Hematopoietic multipotent progenitor cell treated with erythropoietin and hydrocortisone succinate and interleukin-3 and kit ligand, for 8 days (in vitro differentiated cells): ENCODE measurements around the gene ATF3.
A peak's percentile ranks its signal among the peaks of the same experiment; 100 is the strongest.

Source experiments
- DNase-seq: peaks from one replicate; pipeline ENCODE4 v3.0.0-alpha.2; 2015

ATF3 gene

DNA sequence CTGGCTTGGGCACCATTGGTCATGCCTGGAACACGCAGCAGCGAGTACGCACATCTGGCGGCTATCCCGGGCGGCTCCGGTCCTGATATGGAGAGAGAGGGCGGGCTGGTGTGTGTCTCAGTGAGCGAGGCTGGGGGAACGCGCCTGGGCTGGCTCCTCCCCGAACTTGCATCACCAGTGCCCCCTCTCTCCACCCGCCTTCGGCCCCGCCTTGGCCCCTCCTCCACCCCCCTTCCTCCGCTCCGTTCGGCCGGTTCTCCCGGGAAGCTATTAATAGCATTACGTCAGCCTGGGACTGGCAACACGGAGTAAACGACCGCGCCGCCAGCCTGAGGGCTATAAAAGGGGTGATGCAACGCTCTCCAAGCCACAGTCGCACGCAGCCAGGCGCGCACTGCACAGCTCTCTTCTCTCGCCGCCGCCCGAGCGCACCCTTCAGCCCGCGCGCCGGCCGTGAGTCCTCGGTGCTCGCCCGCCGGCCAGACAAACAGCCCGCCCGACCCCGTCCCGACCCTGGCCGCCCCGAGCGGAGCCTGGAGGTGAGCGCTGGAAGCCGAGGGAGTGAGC, at the start of gene ATF3:
Gene ATF3, plus strand, starts transcription at position 370 of the 567 bp plus-strand sequence. CDS start 6,261 bp downstream, outside the sequence.
- DNase-seq = peak; percentile 95

DNA sequence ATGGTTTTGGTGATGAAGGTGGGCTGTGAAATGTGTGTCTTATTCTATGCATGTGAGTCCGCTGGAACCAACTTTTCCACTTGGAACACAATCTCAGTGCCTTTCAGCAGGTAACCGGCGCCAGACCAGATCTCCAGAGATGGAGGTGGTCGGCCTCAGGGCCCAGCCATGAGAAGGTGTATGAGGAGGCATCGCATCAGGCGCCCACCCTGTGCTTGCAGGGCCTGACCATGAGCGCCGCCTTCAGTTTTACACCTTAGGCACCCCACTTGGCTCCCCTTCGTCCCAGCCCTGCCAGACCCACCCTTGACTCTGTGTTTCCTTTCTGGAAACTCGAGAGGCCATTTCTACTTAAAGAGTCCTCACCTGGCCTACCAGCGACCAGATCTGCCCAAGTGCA, 48.6 kb upstream of the ATF3 start:
- no peak for DNase-seq

GRCh38 chr1:212560933-212561460, 47.6 kb upstream of the ATF3 start:
- DNase-seq = no peak

DNA sequence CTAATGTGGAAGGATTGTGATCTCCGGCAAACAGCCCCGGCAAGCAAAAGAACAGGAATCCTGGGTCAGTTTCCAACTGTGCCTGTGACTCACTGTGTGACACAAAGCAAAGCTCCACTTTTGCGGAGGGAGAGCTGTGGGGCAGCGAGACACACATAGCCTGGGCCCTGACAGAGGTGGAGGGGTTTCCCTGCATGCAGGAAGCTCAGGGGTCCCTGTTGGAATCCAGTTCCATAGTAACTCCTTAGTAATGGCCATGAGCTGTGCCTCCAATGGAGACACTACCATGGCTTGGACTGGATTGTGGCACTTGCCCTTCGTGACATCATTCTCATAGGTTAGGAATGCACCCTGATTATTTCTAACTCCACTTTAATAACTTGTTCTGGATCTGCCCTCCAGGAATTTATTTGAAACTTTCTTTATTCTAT, 47.0 kb upstream of the ATF3 start:
- DNase-seq = no peak

DNA sequence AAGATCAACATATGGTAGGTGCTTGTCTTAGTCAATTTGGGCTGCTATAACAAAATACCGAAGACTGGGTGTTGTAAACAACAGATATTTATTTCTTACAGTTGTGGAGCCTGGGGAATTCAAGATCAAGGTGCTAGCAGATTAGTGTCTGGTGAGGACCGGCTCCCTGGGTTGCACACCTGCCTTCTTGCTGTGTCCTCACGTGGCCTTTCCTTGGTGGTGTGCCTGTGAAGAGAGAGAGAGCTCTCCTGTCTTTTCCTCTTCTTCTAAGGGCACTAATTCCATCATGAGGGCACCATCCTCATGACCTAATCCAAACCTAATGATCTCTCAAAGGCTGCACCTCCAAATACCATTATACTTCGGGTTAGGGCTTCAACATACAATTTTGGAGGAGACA, 45.8 kb upstream of the ATF3 start:
- DNase-seq = no peak

DNA sequence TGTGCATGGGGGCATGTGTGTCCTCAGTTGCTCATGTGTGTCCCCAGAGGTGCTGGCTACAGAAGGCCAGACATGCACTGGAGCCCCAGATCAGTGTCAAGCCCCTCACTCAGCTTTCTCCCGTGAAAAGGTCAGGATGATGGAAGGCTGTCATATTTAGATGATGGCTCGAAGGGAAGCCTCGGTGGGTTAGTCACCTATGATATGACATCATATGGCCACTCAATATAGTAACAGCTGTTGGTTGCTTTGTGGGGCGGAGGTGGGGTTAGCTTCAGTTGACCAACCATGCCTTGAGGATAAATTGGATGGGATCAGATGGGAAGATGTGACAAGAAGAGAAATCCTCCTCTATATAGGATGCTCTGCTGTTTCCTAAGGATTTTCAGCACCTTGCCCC, 43.5 kb upstream of the ATF3 start:
- DNase-seq = no peak

DNA sequence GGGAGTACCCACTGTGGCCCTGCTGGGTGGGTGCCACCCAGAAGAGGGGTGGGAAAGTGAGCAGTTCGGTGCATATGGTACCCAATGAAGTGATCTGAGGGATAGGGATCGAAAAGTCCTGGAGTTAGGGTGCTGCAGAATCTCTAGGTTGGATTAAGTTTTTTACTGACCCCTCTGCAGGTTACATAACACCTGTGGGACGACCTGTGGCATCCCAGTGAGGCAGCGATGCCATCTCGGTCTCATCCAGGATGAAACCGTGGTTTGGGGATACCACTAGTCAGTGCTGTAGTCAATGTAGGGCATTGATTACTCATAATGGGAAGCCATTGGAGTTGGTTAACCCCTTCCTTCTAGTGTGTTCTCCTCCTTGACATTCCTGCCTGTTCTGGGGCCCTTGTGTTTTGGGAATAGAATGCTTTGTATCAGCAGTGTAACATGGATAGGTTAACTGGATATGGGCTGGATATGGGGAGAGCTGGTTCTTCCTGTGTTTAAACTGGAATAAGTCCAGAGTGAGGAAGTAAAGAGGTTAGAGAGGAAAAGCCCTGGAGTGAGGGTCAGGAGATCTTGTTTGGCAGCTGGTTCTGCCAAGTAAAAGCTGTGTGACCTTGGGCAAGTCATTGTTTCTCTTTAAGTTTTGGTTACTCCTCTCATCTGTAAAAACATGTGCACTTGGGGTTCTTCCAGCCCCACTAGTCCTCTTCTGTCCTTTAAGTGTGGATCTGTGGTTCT, 42.8 kb upstream of the ATF3 start:
- DNase-seq = no peak

- DNase-seq = peak; percentile 53
Observed at GRCh38 chr1:212566522-212567479, 41.8 kb upstream of the ATF3 start.

DNA sequence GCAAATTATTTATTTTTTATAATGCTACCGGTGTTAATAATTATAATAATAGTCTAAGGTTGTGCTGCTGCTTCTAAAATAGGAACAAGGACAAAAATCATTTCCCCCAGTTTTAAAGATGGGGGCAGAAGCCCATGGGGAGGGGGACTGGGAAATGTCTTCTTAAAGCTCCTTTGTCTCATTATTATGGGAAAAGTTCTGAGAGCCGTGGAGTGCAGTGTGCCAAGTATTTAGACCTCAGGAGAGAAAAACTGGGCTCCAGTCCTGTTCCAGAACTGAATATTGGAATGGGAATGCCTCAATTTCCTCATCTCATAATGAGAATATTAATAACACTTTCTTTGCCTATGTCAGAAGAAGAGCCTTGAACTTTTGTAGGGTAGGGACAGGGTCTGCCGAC, 40.9 kb upstream of the ATF3 start:
- DNase-seq = no peak

- DNase-seq = no peak
Observed at GRCh38 chr1:212568978-212569537, 39.5 kb upstream of the ATF3 start.

- DNase-seq = no peak
Observed at GRCh38 chr1:212574732-212575131, 33.8 kb upstream of the ATF3 start.

- DNase-seq = no peak
Observed at GRCh38 chr1:212575333-212575732, 33.2 kb upstream of the ATF3 start.

GRCh38 chr1:212578041-212578440, 30.5 kb upstream of the ATF3 start:
- no peak for DNase-seq

GRCh38 chr1:212581034-212581433, 27.5 kb upstream of the ATF3 start:
- no peak for DNase-seq

DNA sequence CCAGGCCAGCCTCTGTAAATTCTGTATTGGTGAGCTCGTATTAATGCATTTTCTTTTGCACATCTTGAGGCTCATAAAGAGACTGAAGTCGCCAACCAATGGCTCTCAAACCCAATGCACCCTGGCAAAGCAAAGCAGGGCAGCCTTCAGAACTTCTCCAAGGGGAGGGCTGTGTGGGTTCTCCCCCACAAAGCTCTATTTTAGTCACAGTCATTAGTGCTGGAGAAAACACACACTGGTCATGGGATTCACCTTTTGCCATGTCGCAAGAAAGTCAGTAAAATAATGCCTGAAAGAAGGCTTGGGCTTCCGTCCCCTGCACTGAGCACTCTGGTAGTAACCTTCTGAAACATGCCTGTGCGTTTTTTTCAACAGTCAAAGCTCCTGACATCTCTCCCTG, 26.3 kb upstream of the ATF3 start:
- no peak for DNase-seq

DNA sequence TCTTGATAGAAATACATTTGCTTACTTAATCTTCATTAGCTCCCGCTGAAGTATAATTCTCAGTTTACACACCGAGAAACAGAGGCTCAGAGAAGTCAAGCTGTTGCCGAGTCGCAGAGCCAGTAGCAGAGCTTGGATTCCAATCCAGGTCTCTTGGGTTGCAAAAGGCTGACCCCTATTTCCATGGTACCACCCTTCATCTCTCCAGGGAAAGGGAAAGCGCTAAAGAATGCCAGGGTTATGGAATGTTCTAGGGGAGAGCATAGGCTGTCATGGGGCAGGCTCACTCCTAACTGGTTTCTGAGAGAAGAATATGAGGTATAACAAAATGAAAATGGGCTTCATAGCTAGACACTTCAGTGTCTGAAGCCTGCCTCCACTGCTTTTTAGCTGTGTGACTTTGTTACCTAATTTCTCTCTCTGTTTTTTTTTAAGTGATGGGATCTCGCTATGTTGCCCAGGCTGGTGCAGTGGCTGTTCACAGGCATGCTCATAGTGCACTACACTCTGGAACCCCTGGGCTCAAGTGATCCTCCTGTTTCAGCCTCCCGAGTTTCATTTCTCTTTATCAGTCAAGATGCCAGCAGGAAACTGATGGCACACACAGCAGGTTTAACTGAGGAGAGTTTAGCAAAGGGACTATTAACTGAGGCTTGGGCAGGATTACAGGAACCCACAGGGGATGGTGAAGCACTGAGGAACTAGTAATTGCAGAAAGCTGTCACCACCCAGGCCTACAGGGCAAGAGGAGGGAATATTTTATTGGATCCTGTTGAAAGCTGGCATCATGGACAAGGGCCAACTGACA, 25.5 kb upstream of the ATF3 start:
- no peak for DNase-seq

DNA sequence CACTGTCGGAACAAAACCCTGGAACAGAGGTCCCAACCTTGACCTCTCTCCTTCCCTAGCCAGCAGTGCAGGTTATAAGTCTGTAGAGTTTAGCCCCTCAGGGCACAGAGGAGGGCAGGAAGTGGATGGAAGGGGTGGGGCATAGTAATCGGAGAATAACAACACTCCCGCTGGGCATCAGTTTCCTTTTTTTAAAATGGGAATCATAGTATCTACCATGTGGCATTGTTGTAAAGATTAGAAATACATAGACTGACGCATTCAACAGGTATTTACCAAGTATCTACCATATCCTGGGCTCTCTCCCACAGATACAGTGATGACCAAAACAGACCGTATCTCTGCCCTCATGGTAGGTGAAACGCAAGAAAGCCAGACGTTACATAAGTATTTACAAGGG, 24.9 kb upstream of the ATF3 start:
- no peak for DNase-seq

- no peak for DNase-seq
Observed at GRCh38 chr1:212584092-212584886, 24.3 kb upstream of the ATF3 start.

DNA sequence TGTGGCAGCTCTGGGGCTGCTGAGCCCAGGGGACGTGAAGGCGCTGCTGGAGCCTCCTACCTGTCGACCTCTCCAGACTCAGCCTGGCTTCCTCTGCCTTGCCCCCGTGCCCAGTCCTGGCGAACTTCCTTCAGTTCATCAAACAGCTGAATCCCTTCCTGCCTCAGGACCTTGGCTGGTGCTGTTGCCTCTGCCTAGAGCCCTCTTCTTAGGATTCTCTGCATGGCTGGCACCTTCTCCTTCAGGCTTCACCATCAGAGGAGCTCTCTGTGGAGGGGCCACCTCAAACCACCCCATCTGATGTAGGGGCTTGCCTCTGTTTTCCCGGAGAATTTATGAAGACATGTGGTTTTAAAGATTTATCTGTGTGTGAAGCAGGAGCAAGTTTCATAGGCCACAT, 23.4 kb upstream of the ATF3 start:
- DNase-seq = no peak

DNA sequence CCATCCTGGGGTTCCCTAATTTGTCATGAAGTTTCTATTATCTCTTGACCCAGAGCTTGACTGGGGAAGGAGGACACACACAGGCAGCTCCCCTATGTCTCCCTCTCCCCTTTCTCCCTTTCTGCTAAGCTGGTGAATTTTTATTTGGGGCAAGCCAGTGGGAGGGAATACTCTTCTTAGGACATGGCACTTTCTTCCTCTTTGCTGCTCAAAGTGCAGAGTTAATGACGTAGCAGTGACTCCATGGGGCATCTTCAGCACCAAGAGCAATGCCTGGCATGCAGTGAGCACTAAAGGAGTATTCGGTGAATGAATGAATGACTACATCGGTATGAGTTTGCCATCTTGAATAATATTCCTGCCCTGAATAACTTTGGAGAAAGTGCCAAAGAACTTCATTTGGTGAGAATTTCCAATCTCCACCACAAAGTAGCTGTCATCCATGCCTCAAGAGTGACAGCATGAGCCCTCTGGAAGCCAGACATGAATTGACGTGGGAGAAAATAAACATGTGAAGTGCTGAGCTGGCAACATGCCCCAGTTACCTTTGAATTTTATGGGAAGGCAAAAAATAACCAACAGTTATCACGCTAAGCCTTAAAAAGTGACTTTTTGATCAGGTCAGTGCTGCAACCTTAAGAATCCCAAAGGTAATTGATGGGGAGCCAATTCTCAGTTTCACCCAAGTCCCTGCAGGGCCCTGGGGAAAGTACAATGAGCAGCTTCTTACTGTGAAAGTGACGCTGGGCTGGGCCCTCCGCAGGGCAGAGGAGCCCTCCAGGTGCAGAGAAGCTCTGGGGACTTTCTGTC, 22.1 kb upstream of the ATF3 start:
- DNase-seq = no peak
